IMR-90 (cell line): ENCODE data around the gene MRPS31. TPM values are rescaled to one million over a fixed set of nuclear protein-coding genes. Genes with fewer than 3 reads are reported as not detected.

Experiments
- ATAC-seq: fragments of 200-7000 bp; cut with Tn5 transposase; 2 replicates; pipeline ENCODE4 v1.9.1; 2020; ENCODE audit warnings: low read depth, mild to moderate bottlenecking, moderate library complexity
- BruUV-seq: library from RNA; stranded (reverse); fragments of 400-500 nt; replicated peaks from 2 replicates; lab custom pipeline; 2021; lab: Mats Ljungman, UMichigan
- CTCF ChIA-PET: fragments of 300-600 bp; formaldehyde crosslinking; extraction: SDS; loops from one replicate; lab custom pipeline; 2021; ENCODE audit warnings: antibody characterized with exemption; lab: Yijun Ruan, JAX
- POLR2A ChIA-PET: fragments of 300-600 bp; sonication (Branson Sonifier 250); formaldehyde crosslinking; loops from one replicate; lab custom pipeline; 2022; ENCODE audit warnings: antibody characterized with exemption; ENCODE audit not compliant: unreplicated experiment; lab: Charles Lee
- DNase-seq: peaks from one replicate; pipeline ENCODE4 v3.0.0; 2013
- H2AFZ ChIP-seq: replicated peaks from 2 replicates; pipeline ENCODE3; 2013; ENCODE audit warnings: low read length, mild to moderate bottlenecking; ENCODE audit not compliant: poor library complexity
- H2AK5ac ChIP-seq: 2 replicates; pipeline ENCODE4 v1.6.1; 2013; ENCODE audit warnings: low read depth, low read length, inconsistent platforms
- H2AK9ac ChIP-seq: replicated peaks from 2 replicates; pipeline ENCODE3; 2013; ENCODE audit warnings: mild to moderate bottlenecking, low read depth, low read length, moderate library complexity; ENCODE audit not compliant: poor library complexity
- H2BK120ac ChIP-seq: 2 replicates; pipeline ENCODE4 v1.6.1; 2013; ENCODE audit warnings: low read depth, low read length, inconsistent platforms
- H2BK15ac ChIP-seq: 3 replicates; pipeline ENCODE4 v1.6.1; 2013; ENCODE audit warnings: low read depth, low read length, inconsistent platforms
- H2BK20ac ChIP-seq: 2 replicates; pipeline ENCODE4 v1.6.1; 2013; ENCODE audit warnings: low read depth, mild to moderate bottlenecking, inconsistent platforms, low read length, moderate library complexity
- H2BK5ac ChIP-seq: 2 replicates; pipeline ENCODE4 v1.6.1; 2013; ENCODE audit warnings: mild to moderate bottlenecking, low read depth, low read length, inconsistent platforms; ENCODE audit not compliant: poor library complexity, severe bottlenecking
- H3K14ac ChIP-seq: replicated peaks from 2 replicates; pipeline ENCODE4 v1.6.1; 2013; ENCODE audit warnings: low read depth, low read length, inconsistent platforms
- H3K18ac ChIP-seq: 2 replicates; pipeline ENCODE4 v1.6.1; 2013; ENCODE audit warnings: low read depth, low read length, control low read depth
- H3K23ac ChIP-seq: 2 replicates; pipeline ENCODE4 v1.6.1; 2013; ENCODE audit warnings: low read depth, low read length, inconsistent platforms
- H3K27ac ChIP-seq: 2 replicates; pipeline ENCODE4 v1.5.1; 2013; ENCODE audit warnings: mild to moderate bottlenecking, control low read depth, low read length; ENCODE audit not compliant: insufficient read depth
- H3K27me3 ChIP-seq: 2 replicates; pipeline ENCODE4 v1.6.1; 2013; ENCODE audit warnings: low read length; ENCODE audit not compliant: control insufficient read depth, insufficient read depth
- H3K36me3 ChIP-seq: 2 replicates; pipeline ENCODE4 v1.6.1; 2013; ENCODE audit warnings: low read length, mixed read lengths; ENCODE audit not compliant: control insufficient read depth, insufficient read depth
- H3K4ac ChIP-seq: 2 replicates; pipeline ENCODE4 v1.6.1; 2013; ENCODE audit warnings: low read depth, low read length, inconsistent platforms
- H3K4me1 ChIP-seq: 2 replicates; pipeline ENCODE4 v1.6.1; 2013; ENCODE audit warnings: low read length, mixed read lengths; ENCODE audit not compliant: control insufficient read depth, insufficient read depth
- H3K4me2 ChIP-seq: 2 replicates; pipeline ENCODE4 v1.6.1; 2013; ENCODE audit warnings: low read depth, mild to moderate bottlenecking, control low read depth, low read length, moderate library complexity
- H3K4me3 ChIP-seq: 2 replicates; pipeline ENCODE4 v1.5.1; 2013; ENCODE audit warnings: low read depth, mild to moderate bottlenecking, control low read depth, low read length, moderate library complexity; ENCODE audit not compliant: insufficient read depth
- H3K56ac ChIP-seq: 2 replicates; pipeline ENCODE4 v1.6.1; 2013; ENCODE audit warnings: low read length, inconsistent platforms; ENCODE audit not compliant: insufficient read depth; ENCODE audit errors: extremely low read depth
- H3K79me1 ChIP-seq, 2 experiments: 2 replicates each; pipeline ENCODE4 v1.6.1; 2013; ENCODE audit warnings: low read length in 2 of 2, inconsistent platforms in 1 of 2, low read depth in 1 of 2
- H3K9ac ChIP-seq: 2 replicates; pipeline ENCODE4 v1.6.1; 2013; ENCODE audit warnings: low read depth, low read length, control low read depth
- H3K9me1 ChIP-seq: 2 replicates; pipeline ENCODE4 v1.6.1; 2013; ENCODE audit warnings: low read length, inconsistent platforms; ENCODE audit not compliant: insufficient read depth
- H3K9me3 ChIP-seq: 2 replicates; pipeline ENCODE4 v1.6.1; 2013; ENCODE audit warnings: low read length; ENCODE audit not compliant: control insufficient read depth, insufficient read depth
- H4K20me1 ChIP-seq: 2 replicates; pipeline ENCODE4 v1.6.1; 2013; ENCODE audit warnings: low read length, inconsistent platforms; ENCODE audit not compliant: insufficient read depth
- H4K5ac ChIP-seq: 2 replicates; pipeline ENCODE4 v1.6.1; 2013; ENCODE audit warnings: mild to moderate bottlenecking, low read depth, low read length, control low read depth
- H4K8ac ChIP-seq, 2 experiments: 2 replicates each; pipeline ENCODE4 v1.6.1; 2013; ENCODE audit warnings: low read depth in 2 of 2, low read length in 2 of 2, control low read depth in 1 of 2, inconsistent platforms in 1 of 2
- H4K91ac ChIP-seq: 2 replicates; pipeline ENCODE4 v1.6.1; 2013; ENCODE audit warnings: low read depth, low read length, inconsistent platforms; ENCODE audit not compliant: insufficient read depth
- BHLHE40 ChIP-seq: fragments of 150-350 bp; IDR thresholded peaks from 2 replicates; pipeline ENCODE4 v1.6.1; 2016; ENCODE audit warnings: mild to moderate bottlenecking, low read depth, low read length
- CHD1 ChIP-seq: IDR thresholded peaks from 2 replicates; pipeline ENCODE4 v1.6.1; 2012; ENCODE audit warnings: low read depth, low read length, improper control_type of control experiment
- CTCF ChIP-seq: conservative IDR thresholded peaks from 2 replicates; pipeline ENCODE4 v1.5.1; 2012; ENCODE audit warnings: mild to moderate bottlenecking, low read depth, low read length, improper control_type of control experiment
- ELK1 ChIP-seq: fragments of 150-350 bp; IDR thresholded peaks from 2 replicates; pipeline ENCODE4 v1.6.1; 2016; ENCODE audit warnings: low read depth, mild to moderate bottlenecking, low read length, moderate library complexity, borderline replicate concordance
- FOS ChIP-seq: fragments of 150-350 bp; IDR thresholded peaks from 2 replicates; pipeline ENCODE4 v1.6.1; 2016; ENCODE audit warnings: low read depth, low read length
- MAZ ChIP-seq: IDR thresholded peaks from 2 replicates; pipeline ENCODE4 v1.6.1; 2012; ENCODE audit warnings: low read depth, mild to moderate bottlenecking, low read length, improper control_type of control experiment, moderate library complexity, borderline replicate concordance
- NFE2L2 ChIP-seq: fragments of 150-350 bp; IDR thresholded peaks from 2 replicates; pipeline ENCODE4 v1.6.1; 2016; ENCODE audit warnings: low read depth, mild to moderate bottlenecking, low read length
- POLR2A ChIP-seq: IDR thresholded peaks from 2 replicates; pipeline ENCODE4 v1.6.1; 2012; ENCODE audit warnings: mild to moderate bottlenecking, low read depth, low read length
- RAD21 ChIP-seq: IDR thresholded peaks from 2 replicates; pipeline ENCODE4 v1.6.1; 2012; ENCODE audit warnings: low read length, improper control_type of control experiment
- RCOR1 ChIP-seq: IDR thresholded peaks from 2 replicates; pipeline ENCODE4 v1.6.1; 2012; ENCODE audit warnings: mild to moderate bottlenecking, low read length, improper control_type of control experiment; ENCODE audit not compliant: insufficient replicate concordance
- SMC3 ChIP-seq: fragments of 150-350 bp; IDR thresholded peaks from 2 replicates; pipeline ENCODE4 v1.6.1; 2016; ENCODE audit warnings: low read depth, mild to moderate bottlenecking, antibody characterized with exemption, low read length, moderate library complexity
- WGBS, 2 experiments: methylation state at CpG; one replicate each; pipeline versions ENCODE4 v1.1.5 to v1.1.7; 2013; ENCODE audit warnings: missing lambda C conversion rate in 2 of 2; ENCODE audit not compliant: insufficient read length in 1 of 2; ENCODE audit errors: extremely low coverage in 2 of 2; 5-methylcytosine and 5-hydroxymethylcytosine counted together
- dilution Hi-C: fragments of 300-500 bp; cut with HindIII; formaldehyde crosslinking; loops from one replicate; pipeline ENCODE4 v1.14.3; 2018; ENCODE audit warnings: low sequenced_read_pairs; ENCODE audit not compliant: unreplicated experiment
- in situ Hi-C: fragments of 300-500 bp; cut with MboI; formaldehyde crosslinking; loops from 3 replicates; pipeline ENCODE4 v1.14.3; 2019; ENCODE audit warnings: low sequenced_read_pairs, inconsistent platforms, mixed read lengths
- intact Hi-C: fragments of 100-400 bp; cut with micrococcal nuclease; formaldehyde crosslinking; loops from 2 replicates; pipeline ENCODE4 v1.10.0; 2022
- polyA plus RNA-seq, 3 experiments: library from polyadenylated mRNA; depleted of rRNA; stranded (reverse); fragments of >200 nt; gene quantifications; 2 replicates each; pipeline ENCODE4 v1.2.3, GENCODE V29; 2012; ENCODE audit warnings: low replicate concordance in 1 of 3
- total RNA-seq: library from RNA; depleted of rRNA; stranded (reverse); fragments of >200 nt; gene quantifications from 2 replicates; pipeline ENCODE4 v1.2.3, GENCODE V29; 2012

Gene MRPS31
- total and polyA plus RNA-seq, 2 of the 4 experiments (the other 2 are of a cell fraction): 9.3 to 14.8 TPM

- H3K9ac ChIP-seq: no peak overlapping the region
- peaks cover 3% of the 10 kb centered on the region; the same call in 1 of the 2 replicates for H4K20me1 ChIP-seq
- no peak overlapping the region for H3K56ac ChIP-seq
- no peak overlapping the region for H4K91ac ChIP-seq
- BruUV-seq: no TSS peak
- peaks cover 0 to 5% of the 10 kb centered on the region in 2 experiments; a peak in 2 of 4 replicates for H3K79me1 ChIP-seq
- H2AK9ac ChIP-seq: no peak overlapping the region
- no peak overlapping the region for H2BK5ac ChIP-seq
- H2AFZ ChIP-seq: no peak overlapping the region
- no peak overlapping the region for H3K4me3 ChIP-seq
- peaks cover 8% of the 10 kb centered on the region for H3K36me3 ChIP-seq
- no CpG with 5 or more reads among the region's 4 CpGs for WGBS, 2 experiments
- H4K8ac ChIP-seq: no peak overlapping the region
- no peak for TF ChIP-seq SMC3
- TF ChIP-seq CHD1: no peak
- no peak for TF ChIP-seq RCOR1
- no peak for TF ChIP-seq RAD21
- TF ChIP-seq MAZ: no peak
- no peak for TF ChIP-seq CTCF
- TF ChIP-seq FOS: no peak
- no peak for TF ChIP-seq BHLHE40
- TF ChIP-seq ELK1: no peak
- no peak for TF ChIP-seq POLR2A
- no peak for TF ChIP-seq NFE2L2
- H3K18ac ChIP-seq: no peak overlapping the region
- no peak overlapping the region for H2BK20ac ChIP-seq
- no peak for ATAC-seq
- DNase-seq: peak; percentile 6
- 0 out of 2 replicates have a peak, but pooled peaks cover 3% of the 10 kb centered on the region for H3K9me1 ChIP-seq
- in situ Hi-C loops (no loop called here), intact Hi-C loops (no loop called here), dilution Hi-C loops (no loop called here)
- H2BK15ac ChIP-seq: no peak overlapping the region
- no peak overlapping the region for H3K14ac ChIP-seq
- H4K5ac ChIP-seq: no peak overlapping the region
- no peak overlapping the region for H2AK5ac ChIP-seq
- peaks cover 8% of the 10 kb centered on the region for H3K4me1 ChIP-seq
- no peaks in the 10 kb centered on the region for H3K9me3 ChIP-seq
- no peak overlapping the region for H3K4me2 ChIP-seq
- H2BK120ac ChIP-seq: no peak overlapping the region
- ChIA-PET CTCF (no interaction called here), POLR2A (no interaction called here)
- no peak overlapping the region for H3K4ac ChIP-seq
- H3K23ac ChIP-seq: no peak overlapping the region
- no peaks in the 10 kb centered on the region for H3K27me3 ChIP-seq
- no peak overlapping the region for H3K27ac ChIP-seq
Observed at GRCh38 chr13:40758811-40759210, 12.2 kb downstream of the MRPS31 start.
